MV-4-11 (cell line): ENCODE results near the gene LRRK1.

Experiments used
- DNase-seq: peaks from one replicate; lab custom pipeline; 2025; lab: John Stamatoyannopoulos, UW

LRRK1 gene, protein sequence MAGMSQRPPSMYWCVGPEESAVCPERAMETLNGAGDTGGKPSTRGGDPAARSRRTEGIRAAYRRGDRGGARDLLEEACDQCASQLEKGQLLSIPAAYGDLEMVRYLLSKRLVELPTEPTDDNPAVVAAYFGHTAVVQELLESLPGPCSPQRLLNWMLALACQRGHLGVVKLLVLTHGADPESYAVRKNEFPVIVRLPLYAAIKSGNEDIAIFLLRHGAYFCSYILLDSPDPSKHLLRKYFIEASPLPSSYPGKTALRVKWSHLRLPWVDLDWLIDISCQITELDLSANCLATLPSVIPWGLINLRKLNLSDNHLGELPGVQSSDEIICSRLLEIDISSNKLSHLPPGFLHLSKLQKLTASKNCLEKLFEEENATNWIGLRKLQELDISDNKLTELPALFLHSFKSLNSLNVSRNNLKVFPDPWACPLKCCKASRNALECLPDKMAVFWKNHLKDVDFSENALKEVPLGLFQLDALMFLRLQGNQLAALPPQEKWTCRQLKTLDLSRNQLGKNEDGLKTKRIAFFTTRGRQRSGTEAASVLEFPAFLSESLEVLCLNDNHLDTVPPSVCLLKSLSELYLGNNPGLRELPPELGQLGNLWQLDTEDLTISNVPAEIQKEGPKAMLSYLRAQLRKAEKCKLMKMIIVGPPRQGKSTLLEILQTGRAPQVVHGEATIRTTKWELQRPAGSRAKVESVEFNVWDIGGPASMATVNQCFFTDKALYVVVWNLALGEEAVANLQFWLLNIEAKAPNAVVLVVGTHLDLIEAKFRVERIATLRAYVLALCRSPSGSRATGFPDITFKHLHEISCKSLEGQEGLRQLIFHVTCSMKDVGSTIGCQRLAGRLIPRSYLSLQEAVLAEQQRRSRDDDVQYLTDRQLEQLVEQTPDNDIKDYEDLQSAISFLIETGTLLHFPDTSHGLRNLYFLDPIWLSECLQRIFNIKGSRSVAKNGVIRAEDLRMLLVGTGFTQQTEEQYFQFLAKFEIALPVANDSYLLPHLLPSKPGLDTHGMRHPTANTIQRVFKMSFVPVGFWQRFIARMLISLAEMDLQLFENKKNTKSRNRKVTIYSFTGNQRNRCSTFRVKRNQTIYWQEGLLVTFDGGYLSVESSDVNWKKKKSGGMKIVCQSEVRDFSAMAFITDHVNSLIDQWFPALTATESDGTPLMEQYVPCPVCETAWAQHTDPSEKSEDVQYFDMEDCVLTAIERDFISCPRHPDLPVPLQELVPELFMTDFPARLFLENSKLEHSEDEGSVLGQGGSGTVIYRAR (N-terminal part only)

DNA sequence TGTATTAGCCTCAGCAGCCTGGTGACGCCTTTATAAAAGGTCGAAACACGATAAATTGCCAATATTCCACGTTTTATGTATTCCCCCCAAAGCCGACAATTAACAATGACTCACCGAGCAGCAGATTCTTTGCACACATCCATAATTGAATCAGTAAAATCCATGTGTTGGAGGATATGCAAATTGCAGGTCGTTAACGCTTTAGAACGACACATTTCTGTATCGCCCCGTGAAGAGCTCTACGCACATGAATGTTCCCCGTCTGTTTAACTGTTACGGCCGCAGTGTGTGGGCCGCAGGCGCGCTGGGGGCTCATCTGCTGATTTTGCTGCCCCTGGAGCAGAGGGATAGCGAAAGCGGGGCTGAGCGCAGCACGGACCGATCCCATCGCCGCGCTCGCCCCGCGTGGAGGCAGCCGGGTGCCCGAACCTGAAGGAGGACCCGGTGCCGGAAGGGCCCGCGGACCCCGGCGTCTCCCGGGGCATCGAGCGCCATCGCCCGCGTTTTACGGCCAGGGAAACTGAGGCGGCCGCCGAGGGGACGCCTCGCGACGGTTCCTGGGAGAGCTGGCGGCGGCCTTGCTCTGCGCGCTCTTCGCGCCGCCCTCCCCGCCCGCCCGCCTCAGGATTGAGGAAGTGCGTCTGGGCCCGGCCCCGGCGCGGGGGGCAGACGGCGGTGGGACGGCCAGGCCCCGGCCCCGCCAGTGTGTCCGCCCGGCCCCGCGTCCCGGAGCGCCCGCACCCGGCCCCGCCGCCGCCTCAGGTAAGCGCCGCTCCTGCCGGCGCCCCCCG is at the start of gene LRRK1:
Gene LRRK1, plus strand, starts transcription at position 668 of the 791 bp plus-strand sequence. CDS start 5,276 bp downstream, outside the sequence.
- DNase-seq = peak; percentile 38

GRCh38 chr15:100873029-100873677 is 46.0 kb upstream of the LRRK1 start:
- peak; percentile 97 for DNase-seq

DNA sequence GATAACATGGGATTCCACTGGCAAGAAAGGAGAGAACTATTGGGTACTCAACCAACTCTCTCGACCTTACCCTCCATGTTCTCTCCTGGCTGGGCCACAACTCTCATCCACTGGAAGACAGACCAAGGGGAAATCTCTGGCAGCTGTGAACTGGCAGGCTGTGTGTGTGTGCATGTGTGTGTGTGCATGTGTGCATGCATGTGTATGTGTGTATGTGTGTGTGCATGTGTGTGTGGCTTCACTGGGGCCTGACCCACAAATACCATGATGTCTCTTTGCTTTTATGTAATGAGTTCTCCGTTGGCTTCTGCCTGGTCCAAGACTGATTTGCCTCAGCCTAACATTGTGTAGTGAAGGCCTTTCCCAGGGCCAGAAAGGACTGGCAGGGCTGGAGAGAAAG is 43.7 kb upstream of the LRRK1 start:
- DNase-seq = no peak

DNA sequence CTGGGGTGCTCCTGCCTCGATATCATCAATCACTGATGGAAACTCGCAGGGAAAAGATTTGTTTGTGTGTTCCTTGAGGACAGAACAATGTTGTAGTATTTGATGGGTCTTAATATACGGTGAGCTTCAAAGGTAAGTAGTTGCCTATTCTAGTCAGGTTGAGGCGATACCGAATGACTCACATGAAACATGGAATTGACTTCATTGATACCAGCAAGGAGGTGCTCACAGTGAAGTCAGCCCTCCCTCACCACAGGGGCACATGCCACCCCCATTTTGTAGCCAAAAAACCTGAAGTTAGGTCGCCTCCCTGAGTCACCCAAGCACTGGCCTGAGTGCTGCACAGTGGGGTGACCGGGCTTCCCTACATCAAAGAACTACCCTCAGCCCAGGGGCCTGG is 43.2 kb upstream of the LRRK1 start:
- DNase-seq = no peak

DNA sequence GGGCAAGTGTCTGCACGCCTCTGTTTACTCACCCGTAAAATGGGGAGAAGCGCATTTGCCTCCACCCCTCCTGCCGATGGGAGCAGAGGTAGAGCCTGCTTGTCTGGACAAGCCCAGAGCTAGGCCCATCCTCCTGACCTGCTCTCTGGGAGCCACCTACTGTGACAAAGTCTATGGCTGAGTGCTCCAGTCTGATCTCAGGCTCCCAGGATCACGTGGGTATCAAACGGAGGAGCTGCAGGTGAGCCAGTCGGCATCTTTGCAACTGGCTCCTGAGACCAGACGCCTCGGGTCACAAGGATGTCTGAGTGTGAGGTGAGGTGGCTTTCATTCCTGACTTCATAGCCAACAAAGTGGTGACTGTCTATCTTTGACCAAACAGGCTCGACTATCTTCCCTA is 41.6 kb upstream of the LRRK1 start:
- no peak for DNase-seq

GRCh38 chr15:100878130-100878529 is 41.0 kb upstream of the LRRK1 start:
- DNase-seq = no peak

GRCh38 chr15:100878648-100879047 is 40.5 kb upstream of the LRRK1 start:
- DNase-seq = no peak

DNA sequence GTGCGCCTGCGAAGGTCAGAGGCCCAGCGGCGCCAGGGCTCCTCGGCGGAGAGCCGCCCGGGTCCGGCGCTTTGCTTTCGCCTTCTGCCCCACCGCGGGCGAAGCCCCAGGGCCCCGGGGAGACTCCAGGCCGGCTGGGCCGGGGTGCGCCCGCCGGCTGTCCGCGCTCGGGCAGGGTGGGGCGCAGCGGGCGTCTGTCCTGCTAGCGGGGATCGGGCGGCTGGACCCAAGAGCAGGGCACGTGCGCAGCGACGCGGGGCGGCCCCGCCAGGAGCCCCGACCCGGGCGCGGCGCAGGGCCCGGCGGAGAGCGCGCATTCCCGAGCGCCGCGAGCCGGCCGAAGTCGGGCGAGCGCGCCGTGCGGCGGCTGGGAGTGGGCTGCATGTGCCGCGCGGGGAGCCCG is 40.1 kb upstream of the LRRK1 start:
- DNase-seq = no peak

GRCh38 chr15:100879464-100880138 is 39.6 kb upstream of the LRRK1 start, which contains the start of gene ALDH1A3:
TSS of gene ALDH1A3 (plus strand) at chr15:100879831. CDS start at chr15:100879908, 77 bp downstream.
- DNase-seq = peak; percentile 18

GRCh38 chr15:100880139-100880896 is 38.8 kb upstream of the LRRK1 start:
- no peak for DNase-seq

DNA sequence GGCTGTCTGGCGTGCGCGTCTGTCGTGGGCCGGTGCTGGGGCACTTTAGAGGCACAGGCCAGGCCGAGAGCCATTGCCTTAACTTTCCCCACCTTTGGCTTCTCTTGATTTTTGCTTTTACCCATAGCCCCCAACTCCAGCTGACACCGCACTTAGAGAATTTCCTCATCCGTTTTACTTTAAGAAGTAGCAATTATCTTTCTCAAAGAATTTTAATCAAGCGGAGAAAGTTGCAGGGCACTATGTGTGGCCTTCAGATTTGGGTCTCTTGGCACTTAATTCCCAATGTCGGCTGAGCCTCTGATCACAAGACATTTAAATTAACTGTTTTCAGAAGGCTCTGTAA is 38.3 kb upstream of the LRRK1 start:
- DNase-seq = no peak

GRCh38 chr15:100881573-100882336 is 37.4 kb upstream of the LRRK1 start:
- no peak for DNase-seq

- DNase-seq = no peak
These were observed 34.0 kb upstream of the LRRK1 start for GRCh38 chr15:100885116-100885515.

GRCh38 chr15:100885811-100886210 is 33.3 kb upstream of the LRRK1 start:
- no peak for DNase-seq

- DNase-seq = no peak
These were observed 31.8 kb upstream of the LRRK1 start for GRCh38 chr15:100887211-100887913.

DNA sequence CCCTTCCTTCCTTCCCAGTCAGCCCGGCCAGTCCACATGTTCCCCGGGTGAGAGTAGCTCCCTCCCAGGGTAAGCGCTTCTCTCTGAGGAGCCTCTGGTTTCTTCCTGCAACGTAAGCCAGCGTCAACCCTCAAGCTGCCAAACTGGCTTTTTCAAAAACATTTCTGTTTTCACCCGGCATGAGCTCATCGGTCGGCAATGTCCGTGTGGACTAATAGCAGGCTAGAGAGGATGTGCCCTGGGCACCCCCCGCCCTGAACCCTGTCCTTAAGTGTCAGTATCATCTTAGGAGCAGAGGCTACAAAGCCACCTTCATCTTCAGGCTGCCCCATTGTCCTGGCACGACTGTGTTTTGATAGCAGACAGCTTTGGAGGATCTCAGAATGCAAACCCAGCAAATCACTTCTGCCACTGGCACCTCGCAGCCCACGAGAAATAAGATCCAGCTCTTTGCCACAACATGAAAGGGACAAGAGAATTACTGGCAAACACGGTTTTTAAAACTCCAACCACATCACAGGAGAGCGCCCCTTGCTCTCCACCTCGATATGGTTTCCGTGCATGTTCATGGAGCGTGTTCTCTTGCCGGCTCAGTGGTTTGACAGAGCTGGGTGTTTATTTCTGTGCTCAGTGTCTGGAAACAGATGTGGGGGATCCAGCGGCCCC is 29.6 kb upstream of the LRRK1 start:
- DNase-seq = no peak

GRCh38 chr15:100890051-100890720 is 29.0 kb upstream of the LRRK1 start:
- DNase-seq = no peak
